ENCODE results near the gene PTPRG. TPM values are rescaled to one million over a fixed set of nuclear protein-coding genes. Genes with fewer than 3 reads are reported as not detected.

PTPRG gene
- total RNA-seq, 1 experiment from 2014 or later = 32.1 TPM

GRCh38 chr3:61893840-61894566, 332.6 kb downstream of the PTPRG start:
- H3K4me2 ChIP-seq (ENCODE audit: low read length) = peak overlapping the region; percentile 62
- TF ChIP-seq SRF (IDR thresholded peaks at IDR 0.05; ENCODE audit: low read depth) (no peak), SP1 (IDR thresholded peaks at IDR 0.05; ENCODE audit: low read depth) (no peak), ZFX (IDR thresholded peaks at IDR 0.05) (no peak), EZH2 (IDR thresholded peaks at IDR 0.05) (no peak), ATF3 (IDR thresholded peaks at IDR 0.05) (no peak), FOSL1 (IDR thresholded peaks at IDR 0.05; ENCODE audit: low read depth) (no peak), SIN3A (IDR thresholded peaks at IDR 0.05; ENCODE audit: low read depth) (no peak), EGR1 (IDR thresholded peaks at IDR 0.05; ENCODE audit: low read depth) (no peak), RAD21 (IDR thresholded peaks at IDR 0.05; ENCODE audit: low read depth) (no peak), ZNF274 (IDR thresholded peaks at IDR 0.05; ENCODE audit: low read depth, low read length) (no peak), POLR2AphosphoS5 (IDR thresholded peaks at IDR 0.05; ENCODE audit: low read depth, low read length) (no peak), POLR2A (IDR thresholded peaks at IDR 0.05; ENCODE audit: borderline replicate concordance, extremely low read depth, insufficient read depth, insufficient read length) (no peak), TCF7L2 (IDR thresholded peaks at IDR 0.05; ENCODE audit: borderline replicate concordance, extremely low read depth, insufficient read depth, insufficient read length) (no peak), CTCF (IDR thresholded peaks at IDR 0.05 in 2 of 3, conservative IDR thresholded peaks at IDR 0.05 in 1 of 3; ENCODE audit: borderline replicate concordance in 1 of 3, insufficient read depth in 1 of 3, low read depth in 2 of 3, low read length in 2 of 3) (no peak), ELF1 (IDR thresholded peaks at IDR 0.05; ENCODE audit: borderline replicate concordance, low read depth) (no peak)
- H3K9me2 ChIP-seq (ENCODE audit: insufficient read depth) = no peaks in the 10 kb centered on the region
- no peaks in the 10 kb centered on the region for H3K9me3 ChIP-seq (ENCODE audit: control insufficient read depth in 1 of 2, insufficient read depth in 1 of 2, low read depth in 1 of 2, low read length in 2 of 2)
- H2AFZ ChIP-seq (ENCODE audit: low read depth, low read length, poor library complexity, severe bottlenecking) = no peak overlapping the region
- intact Hi-C loops (cut with micrococcal nuclease) = no loop called here
- no peaks in the 10 kb centered on the region for H3K27me3 ChIP-seq (ENCODE audit: insufficient read depth, low read length)
- H3K4me1 ChIP-seq (ENCODE audit: control insufficient read depth in 1 of 2, insufficient read depth in 2 of 2, low read length in 2 of 2) = peaks cover 27 to 34% of the 10 kb centered on the region in 2 experiments
- ChIA-PET CTCF (interaction anchor here (0.7 to 1.2 kb wide), 2 partner anchors 43 to 294 kb away, joined by 4 read pairs; no protein-coding TSS in a partner anchor), RAD21 (ENCODE audit: low non-redundant PET in 1 of 2, low total read pairs in 2 of 2, uncharacterized antibody in 2 of 2, unreplicated experiment in 2 of 2) (no interaction called here), POLR2A (no interaction called here)
- H3K9ac ChIP-seq (ENCODE audit: low read length) = no peak overlapping the region
- H3K79me2 ChIP-seq (ENCODE audit: insufficient read depth, low read length) = no peaks in the 10 kb centered on the region
- BruUV-seq (replicated peaks) = no TSS peak
- no peak overlapping the region for H3K4me3 ChIP-seq (replicated peaks in 1 of 2; ENCODE audit: low read depth in 1 of 2, low read length in 2 of 2)
- H3K36me3 ChIP-seq (ENCODE audit: control insufficient read depth in 1 of 2, insufficient read depth in 2 of 2, low read length in 2 of 2) = no peaks in the 10 kb centered on the region
- H3K27ac ChIP-seq (ENCODE audit: low read depth, low read length) = peak overlapping the region; percentile 42; the same call in 1 of the 2 replicates
- DNase-seq (ENCODE audit: low read depth, low spot score) (no peak), ATAC-seq (no peak)
- H4K20me1 ChIP-seq (ENCODE audit: insufficient read depth) = peaks cover 20% of the 10 kb centered on the region
